Measurements from ENCODE around the gene ITGA11.
A peak's percentile ranks its signal among the peaks of the same experiment; 100 is the strongest.
"Not testable (repeated sequence)": the region's sequence is repeated elsewhere in the genome, so short reads cannot be mapped to it uniquely, and the experiment has no call there.

Gene ITGA11

DNA sequence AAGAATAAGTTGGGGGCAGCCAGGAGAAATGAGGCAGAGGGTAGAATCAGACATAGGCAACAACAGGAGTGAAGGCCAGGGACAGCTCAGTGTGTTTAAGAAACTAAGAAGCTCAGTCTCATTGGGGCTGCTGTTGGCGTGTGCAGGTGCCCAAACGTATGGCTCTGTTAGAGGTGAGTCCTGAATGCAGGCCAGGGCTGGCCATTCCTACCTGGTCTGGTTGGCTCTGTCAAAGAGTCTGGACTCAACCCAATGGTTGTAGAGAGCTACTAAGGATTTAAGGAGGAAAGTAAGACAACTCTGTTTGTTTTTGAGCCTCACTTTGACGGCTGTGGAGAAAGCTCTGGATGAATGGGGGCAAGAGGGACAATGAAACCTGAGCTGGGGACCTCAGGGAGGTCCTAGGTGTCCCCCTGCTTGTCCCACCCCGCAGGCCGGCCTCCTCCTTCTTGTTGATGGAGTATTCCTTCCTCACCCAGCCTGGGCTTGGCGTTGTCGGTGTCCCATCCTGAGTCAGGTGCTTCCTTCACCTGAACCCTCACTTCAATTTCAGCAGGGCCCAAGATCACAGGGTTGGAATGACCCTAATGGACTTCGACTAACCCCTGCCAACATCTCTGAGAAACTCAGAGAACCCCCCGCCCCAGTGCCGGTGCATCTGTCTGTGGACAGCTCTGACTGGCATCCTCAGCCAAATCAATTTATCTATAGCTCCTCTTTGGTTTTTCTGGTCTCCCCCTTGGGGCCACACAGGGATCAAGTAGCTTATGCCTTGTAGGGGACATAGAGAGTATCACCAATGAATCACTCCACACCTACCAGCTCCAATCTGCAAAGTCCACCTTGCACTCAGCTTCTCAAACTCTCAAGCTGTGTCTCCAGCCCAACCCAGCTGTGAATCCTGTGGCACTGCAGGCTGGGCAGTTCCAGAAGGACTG lies 8.3 kb downstream of the ITGA11 start:
- no peak for DNase-seq (ENCODE audit: low read depth in 1 of 2, low spot score in 1 of 2)
- TF ChIP-seq GABPA (IDR thresholded peaks at IDR 0.05; ENCODE audit: low read depth) (no peak), POLR2AphosphoS5 (IDR thresholded peaks at IDR 0.05; ENCODE audit: low read depth) (no peak), SPI1 (IDR thresholded peaks at IDR 0.05; ENCODE audit: borderline replicate concordance, low read depth) (no peak)
- TF ChIP-seq, protein P1, sequence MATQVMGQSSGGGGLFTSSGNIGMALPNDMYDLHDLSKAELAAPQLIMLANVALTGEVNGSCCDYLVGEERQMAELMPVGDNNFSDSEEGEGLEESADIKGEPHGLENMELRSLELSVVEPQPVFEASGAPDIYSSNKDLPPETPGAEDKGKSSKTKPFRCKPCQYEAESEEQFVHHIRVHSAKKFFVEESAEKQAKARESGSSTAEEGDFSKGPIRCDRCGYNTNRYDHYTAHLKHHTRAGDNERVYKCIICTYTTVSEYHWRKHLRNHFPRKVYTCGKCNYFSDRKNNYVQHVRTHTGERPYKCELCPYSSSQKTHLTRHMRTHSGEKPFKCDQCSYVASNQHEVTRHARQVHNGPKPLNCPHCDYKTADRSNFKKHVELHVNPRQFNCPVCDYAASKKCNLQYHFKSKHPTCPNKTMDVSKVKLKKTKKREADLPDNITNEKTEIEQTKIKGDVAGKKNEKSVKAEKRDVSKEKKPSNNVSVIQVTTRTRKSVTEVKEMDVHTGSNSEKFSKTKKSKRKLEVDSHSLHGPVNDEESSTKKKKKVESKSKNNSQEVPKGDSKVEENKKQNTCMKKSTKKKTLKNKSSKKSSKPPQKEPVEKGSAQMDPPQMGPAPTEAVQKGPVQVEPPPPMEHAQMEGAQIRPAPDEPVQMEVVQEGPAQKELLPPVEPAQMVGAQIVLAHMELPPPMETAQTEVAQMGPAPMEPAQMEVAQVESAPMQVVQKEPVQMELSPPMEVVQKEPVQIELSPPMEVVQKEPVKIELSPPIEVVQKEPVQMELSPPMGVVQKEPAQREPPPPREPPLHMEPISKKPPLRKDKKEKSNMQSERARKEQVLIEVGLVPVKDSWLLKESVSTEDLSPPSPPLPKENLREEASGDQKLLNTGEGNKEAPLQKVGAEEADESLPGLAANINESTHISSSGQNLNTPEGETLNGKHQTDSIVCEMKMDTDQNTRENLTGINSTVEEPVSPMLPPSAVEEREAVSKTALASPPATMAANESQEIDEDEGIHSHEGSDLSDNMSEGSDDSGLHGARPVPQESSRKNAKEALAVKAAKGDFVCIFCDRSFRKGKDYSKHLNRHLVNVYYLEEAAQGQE (IDR thresholded peaks at IDR 0.05; ENCODE audit: insufficient replicate concordance, low read depth) = no peak
- TF ChIP-seq, protein P2, sequence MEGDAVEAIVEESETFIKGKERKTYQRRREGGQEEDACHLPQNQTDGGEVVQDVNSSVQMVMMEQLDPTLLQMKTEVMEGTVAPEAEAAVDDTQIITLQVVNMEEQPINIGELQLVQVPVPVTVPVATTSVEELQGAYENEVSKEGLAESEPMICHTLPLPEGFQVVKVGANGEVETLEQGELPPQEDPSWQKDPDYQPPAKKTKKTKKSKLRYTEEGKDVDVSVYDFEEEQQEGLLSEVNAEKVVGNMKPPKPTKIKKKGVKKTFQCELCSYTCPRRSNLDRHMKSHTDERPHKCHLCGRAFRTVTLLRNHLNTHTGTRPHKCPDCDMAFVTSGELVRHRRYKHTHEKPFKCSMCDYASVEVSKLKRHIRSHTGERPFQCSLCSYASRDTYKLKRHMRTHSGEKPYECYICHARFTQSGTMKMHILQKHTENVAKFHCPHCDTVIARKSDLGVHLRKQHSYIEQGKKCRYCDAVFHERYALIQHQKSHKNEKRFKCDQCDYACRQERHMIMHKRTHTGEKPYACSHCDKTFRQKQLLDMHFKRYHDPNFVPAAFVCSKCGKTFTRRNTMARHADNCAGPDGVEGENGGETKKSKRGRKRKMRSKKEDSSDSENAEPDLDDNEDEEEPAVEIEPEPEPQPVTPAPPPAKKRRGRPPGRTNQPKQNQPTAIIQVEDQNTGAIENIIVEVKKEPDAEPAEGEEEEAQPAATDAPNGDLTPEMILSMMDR (IDR thresholded peaks at IDR 0.05; ENCODE audit: insufficient read depth, low read length) = no peak
- Histone ChIP-seq H3K27me3 (ENCODE audit: insufficient read depth, poor library complexity, severe bottlenecking) (peaks cover under 1% of the 10 kb centered on the region), H3K4me3 (replicated peaks; ENCODE audit: insufficient read depth, low read length) (no peak overlapping the region), H3K27ac (replicated peaks) (no peak overlapping the region)

DNA sequence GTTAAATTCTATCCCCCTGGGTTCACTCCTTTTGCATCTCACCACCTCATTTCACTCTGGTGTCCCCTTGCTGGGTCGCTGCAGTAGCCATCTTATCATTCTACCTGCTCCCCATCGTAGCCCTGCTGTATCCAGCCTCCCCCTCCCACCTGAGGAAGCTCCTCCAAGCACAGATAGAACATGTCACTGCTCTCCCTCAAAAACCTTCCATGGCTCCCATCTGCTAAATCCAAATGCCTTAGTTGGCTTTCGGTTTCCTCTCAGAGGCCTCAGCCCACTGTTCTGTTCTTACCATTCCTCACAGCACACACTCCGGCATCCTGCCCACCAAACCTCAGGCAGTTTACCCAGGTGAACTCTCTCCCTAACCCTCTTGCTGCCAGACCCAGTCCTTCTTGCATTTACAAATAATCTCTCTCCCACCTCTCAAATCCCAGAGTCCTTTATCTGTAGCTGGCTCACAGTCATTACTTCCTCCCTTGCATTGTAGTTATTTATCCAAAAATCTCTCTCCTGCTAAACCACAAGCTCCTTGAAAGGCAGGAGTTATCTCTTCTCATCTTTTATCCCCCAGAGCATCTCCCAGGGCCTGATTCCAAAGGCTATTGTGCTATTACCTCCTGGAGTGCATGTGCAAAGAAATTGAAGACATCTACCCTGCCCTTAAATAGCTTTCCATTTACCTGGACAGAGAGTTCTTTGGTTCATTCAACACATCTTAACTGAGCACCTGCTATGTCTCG lies 9.4 kb downstream of the ITGA11 start:
- not testable (repeated sequence) for H3K4me3 ChIP-seq (replicated peaks; ENCODE audit: insufficient read depth, low read length); H3K27ac ChIP-seq (replicated peaks); DNase-seq (ENCODE audit: low read depth in 1 of 2, low spot score in 1 of 2); H3K27me3 ChIP-seq (ENCODE audit: insufficient read depth, poor library complexity, severe bottlenecking)

DNA sequence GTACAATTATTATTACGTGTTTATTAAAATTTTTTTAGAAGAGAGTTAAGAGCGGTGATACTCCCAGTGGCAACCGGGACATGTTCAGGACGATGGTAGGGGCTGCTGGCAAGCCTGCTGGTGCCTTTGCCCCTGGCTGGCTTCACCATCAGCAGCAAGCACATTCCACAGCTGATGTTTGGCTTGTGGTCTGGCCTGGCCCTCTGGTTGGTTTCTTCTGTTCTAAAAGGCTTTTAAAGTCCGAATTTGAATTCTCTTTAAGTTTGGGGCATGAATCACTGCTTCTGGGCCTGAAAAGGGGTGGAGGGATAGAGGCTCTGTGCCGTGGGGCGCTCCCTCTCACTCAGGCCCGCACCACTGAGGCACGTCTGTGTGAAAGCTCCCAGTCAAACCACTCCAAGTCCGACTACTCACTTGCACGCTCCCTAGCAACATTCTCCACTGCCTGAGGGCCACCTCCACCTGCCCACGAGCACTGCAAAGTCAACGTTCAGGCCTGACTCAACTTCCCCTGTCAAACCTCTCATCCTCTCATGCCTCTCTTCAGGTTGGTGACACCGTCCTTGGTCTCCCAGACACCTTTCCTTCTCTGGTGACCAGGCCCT lies 10.1 kb downstream of the ITGA11 start:
- no peak for TF ChIP-seq GABPA (IDR thresholded peaks at IDR 0.05; ENCODE audit: low read depth)
- TF ChIP-seq SPI1 (IDR thresholded peaks at IDR 0.05; ENCODE audit: borderline replicate concordance, low read depth) = no peak
- TF ChIP-seq, protein P1 (IDR thresholded peaks at IDR 0.05; ENCODE audit: insufficient replicate concordance, low read depth) = no peak
- TF ChIP-seq POLR2AphosphoS5 (IDR thresholded peaks at IDR 0.05; ENCODE audit: low read depth) = no peak
- TF ChIP-seq, protein P2 (IDR thresholded peaks at IDR 0.05; ENCODE audit: insufficient read depth, low read length) = no peak
- Histone ChIP-seq H3K4me3 (replicated peaks; ENCODE audit: insufficient read depth, low read length) (no peak overlapping the region), H3K27me3 (ENCODE audit: insufficient read depth, poor library complexity, severe bottlenecking) (no peaks in the 10 kb centered on the region), H3K27ac (replicated peaks) (no peak overlapping the region)
- no peak for DNase-seq (ENCODE audit: low read depth in 1 of 2, low spot score in 1 of 2)

DNA sequence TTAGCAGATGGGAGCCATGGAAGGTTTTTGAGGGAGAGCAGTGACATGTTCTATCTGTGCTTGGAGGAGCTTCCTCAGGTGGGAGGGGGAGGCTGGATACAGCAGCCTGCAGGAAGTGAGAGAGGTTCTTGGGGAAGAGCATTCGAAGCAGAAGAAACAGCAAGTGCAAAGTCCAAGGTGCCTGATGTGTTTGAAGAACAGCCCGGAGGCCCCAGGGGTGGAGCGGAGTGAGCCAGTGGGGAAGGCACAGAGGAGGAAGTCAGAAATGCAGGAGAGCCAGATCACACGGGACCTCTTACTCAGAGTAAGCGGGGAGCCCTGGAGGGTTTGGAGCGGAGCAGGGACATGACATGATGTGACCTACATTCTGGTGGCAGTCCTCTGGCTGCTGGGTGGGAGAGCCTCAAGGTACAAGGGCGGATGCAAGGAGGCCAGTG lies 10.8 kb downstream of the ITGA11 start:
- peak; percentile 23; the same call in 1 of the 2 replicates for TF ChIP-seq SPI1 (IDR thresholded peaks at IDR 0.05; ENCODE audit: borderline replicate concordance, low read depth)
- TF ChIP-seq, protein P1 (IDR thresholded peaks at IDR 0.05; ENCODE audit: insufficient replicate concordance, low read depth) = no peak
- H3K4me3 ChIP-seq (replicated peaks; ENCODE audit: insufficient read depth, low read length) = no peak overlapping the region
- DNase-seq (ENCODE audit: low read depth in 1 of 2, low spot score in 1 of 2) = peak; percentile 5 to 63
- no peak overlapping the region for H3K27ac ChIP-seq (replicated peaks)
- H3K27me3 ChIP-seq (ENCODE audit: insufficient read depth, poor library complexity, severe bottlenecking) = no peaks in the 10 kb centered on the region

All from HL-60 (cell line).